GM10266 (cell line): ENCODE measurements around the gene KLC1.

Experiments used
- DNase-seq: peaks from one replicate; pipeline ENCODE4 v3.0.0; 2012; ENCODE audit errors: extremely low spot score
- CTCF ChIP-seq: IDR thresholded peaks from 2 replicates; pipeline ENCODE4 v1.5.1; 2012; ENCODE audit warnings: mild to moderate bottlenecking, low read depth; ENCODE audit not compliant: control insufficient read depth, insufficient read depth; ENCODE audit errors: missing control alignments

Gene KLC1

GRCh38 chr14:103633391-103633790 lies 4.4 kb downstream of the KLC1 start:
- no peak for DNase-seq
- TF ChIP-seq CTCF, result no peak

DNA sequence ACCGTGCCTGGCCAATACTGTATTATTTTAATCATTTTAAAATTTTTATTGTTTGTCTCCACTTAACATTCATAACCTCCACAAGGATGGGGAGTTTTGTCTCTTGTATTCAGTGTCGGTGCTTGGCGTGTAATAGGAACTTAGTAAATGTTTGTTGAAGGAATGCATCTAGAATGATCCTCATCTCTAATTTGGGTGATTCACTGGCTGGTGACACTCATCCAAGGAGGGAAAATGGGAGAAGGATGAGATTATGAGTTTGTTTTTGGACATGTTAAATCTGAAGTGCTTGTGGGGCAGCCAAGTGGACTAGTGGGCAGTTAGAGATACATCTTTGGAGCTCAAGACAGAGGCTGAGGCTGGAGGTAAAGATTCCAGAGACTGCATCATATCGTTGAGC lies 5.1 kb downstream of the KLC1 start:
- TF ChIP-seq CTCF, result no peak
- DNase-seq, result no peak

- TF ChIP-seq CTCF, result no peak
- no peak for DNase-seq
Observed at GRCh38 chr14:103638594-103638993, 9.6 kb downstream of the KLC1 start.

DNA sequence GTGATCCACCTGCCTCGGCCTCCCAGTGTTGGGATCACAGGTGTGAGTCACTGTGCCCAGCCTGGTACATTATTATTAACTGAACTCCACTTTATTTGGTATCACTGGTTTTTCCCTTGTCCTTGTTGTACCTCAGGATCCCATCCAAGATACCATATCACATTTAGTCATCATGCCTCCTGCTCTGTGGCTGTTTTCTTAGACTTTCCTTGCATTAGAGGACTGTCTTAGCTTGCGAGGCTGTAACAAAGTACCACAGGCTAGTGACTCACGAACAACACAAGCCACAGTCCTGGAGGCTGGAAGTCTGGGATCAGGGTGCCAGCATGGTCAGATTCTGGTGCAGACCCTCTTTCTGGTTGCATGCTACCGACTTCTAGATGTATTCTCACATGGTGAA lies 12.2 kb downstream of the KLC1 start:
- TF ChIP-seq CTCF, result no peak
- no peak for DNase-seq

DNA sequence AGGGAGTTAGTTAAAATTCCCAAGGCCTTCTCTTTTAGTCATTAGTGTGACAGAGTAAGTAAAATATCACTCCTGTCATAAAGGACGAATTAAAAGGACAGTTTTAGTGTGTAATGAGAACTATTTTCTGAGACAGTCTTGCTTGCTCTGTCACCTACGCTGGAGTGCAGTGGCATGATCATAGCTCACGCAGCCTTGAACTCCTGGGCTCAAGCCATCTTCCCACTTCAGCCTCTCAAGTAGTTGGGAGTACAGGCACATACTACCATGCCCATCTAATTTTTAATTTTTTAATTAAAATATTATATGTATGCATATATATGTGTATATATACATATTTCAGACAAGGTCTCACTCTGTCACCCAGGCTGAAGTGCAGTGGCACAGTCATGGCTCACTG lies 17.2 kb downstream of the KLC1 start:
- DNase-seq, result no peak
- TF ChIP-seq CTCF, result no peak

- DNase-seq, result no peak
- TF ChIP-seq CTCF, result no peak
Observed at GRCh38 chr14:103649001-103649400, 20.0 kb downstream of the KLC1 start.

- no peak for DNase-seq
- TF ChIP-seq CTCF, result no peak
Observed at GRCh38 chr14:103650213-103650612, 21.2 kb downstream of the KLC1 start.
